Measurements from ENCODE around the gene ZNF428. TPM values are rescaled to one million over a fixed set of nuclear protein-coding genes. Genes with fewer than 3 reads are reported as not detected.
"Not testable (repeated sequence)": the region's sequence is repeated elsewhere in the genome, so short reads cannot be mapped to it uniquely, and the experiment has no call there.

The ZNF428 gene
- total and polyA plus RNA-seq, 2 experiments from 2014 or later, result 40.2 to 74.9 TPM

GRCh38 chr19:43606569-43607229 is 12.7 kb downstream of the ZNF428 start:
- no peak for TF ChIP-seq EZH2 (IDR thresholded peaks at IDR 0.05; ENCODE audit: borderline replicate concordance)
- TF ChIP-seq CTCF (IDR thresholded peaks at IDR 0.05; ENCODE audit: poor library complexity), result no peak
- TF ChIP-seq EZH2phosphoT487 (IDR thresholded peaks at IDR 0.05; ENCODE audit: low read depth, severe bottlenecking, unreplicated experiment), result no peak
- H3K9me3 ChIP-seq (ENCODE audit: low read depth), result no peaks in the 10 kb centered on the region
- 95% methylated on average over 7 of the region's 7 CpGs for WGBS (ENCODE audit: low lambda C conversion rate, missing lambda C conversion rate)
- H2AFZ ChIP-seq, result no peak overlapping the region
- no peaks in the 10 kb centered on the region for H4K20me1 ChIP-seq (ENCODE audit: insufficient read depth, poor library complexity, severe bottlenecking)
- no peaks in the 10 kb centered on the region for H3K79me2 ChIP-seq
- H3K4me1 ChIP-seq (ENCODE audit: insufficient read depth), result no peaks in the 10 kb centered on the region
- H3K27me3 ChIP-seq, result no peaks in the 10 kb centered on the region
- no peak overlapping the region for H3K4me3 ChIP-seq
- DNase-seq (ENCODE audit: low spot score), result no peak
- no peak overlapping the region for H3K4me2 ChIP-seq
- no peaks in the 10 kb centered on the region for H3K36me3 ChIP-seq (replicated peaks; ENCODE audit: insufficient read depth, low read depth)
- no peaks in the 10 kb centered on the region for H3K9me2 ChIP-seq (replicated peaks; ENCODE audit: insufficient read depth)
- H3K27ac ChIP-seq, result no peak overlapping the region

DNA sequence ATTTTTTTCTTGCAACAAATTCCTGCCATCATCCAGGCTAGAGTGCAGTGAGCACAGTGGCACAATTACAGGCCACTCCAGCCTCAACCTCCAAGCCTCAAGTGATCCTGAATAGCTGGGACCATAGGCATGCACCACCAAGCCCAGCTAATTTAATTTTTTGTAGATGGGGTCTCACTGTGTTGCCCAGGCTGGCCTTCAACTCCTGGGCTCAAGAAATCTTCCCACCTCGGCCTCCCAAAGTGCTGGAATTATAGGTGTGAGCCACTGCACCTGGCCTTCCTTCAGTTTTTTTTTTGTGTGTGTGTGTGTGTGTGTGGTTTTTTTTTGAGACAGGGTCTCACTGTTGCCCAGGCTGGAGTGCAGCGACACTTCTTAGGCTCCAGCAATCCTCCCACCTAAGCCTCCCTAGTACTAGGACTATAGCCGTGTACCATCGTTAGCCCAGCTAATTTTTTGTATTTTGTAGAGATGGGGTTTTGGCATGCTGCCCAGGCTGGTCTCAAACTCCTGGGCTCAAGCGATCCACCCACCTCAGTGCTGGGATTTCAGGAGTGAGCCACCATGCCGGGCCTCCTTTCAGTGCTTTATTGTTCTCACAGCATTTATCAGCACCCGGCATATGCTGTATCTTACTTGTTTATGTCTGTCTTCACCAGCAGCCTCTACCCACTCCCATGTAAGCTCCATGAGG is 13.4 kb downstream of the ZNF428 start:
- no peaks in the 10 kb centered on the region for H3K79me2 ChIP-seq
- no peaks in the 10 kb centered on the region for H3K27me3 ChIP-seq
- H3K4me2 ChIP-seq, result no peak overlapping the region
- no peaks in the 10 kb centered on the region for H3K9me2 ChIP-seq (replicated peaks; ENCODE audit: insufficient read depth)
- no peaks in the 10 kb centered on the region for H4K20me1 ChIP-seq (ENCODE audit: insufficient read depth, poor library complexity, severe bottlenecking)
- no peak for DNase-seq (ENCODE audit: low spot score)
- TF ChIP-seq EZH2 (IDR thresholded peaks at IDR 0.05; ENCODE audit: borderline replicate concordance) (no peak), EZH2phosphoT487 (IDR thresholded peaks at IDR 0.05; ENCODE audit: low read depth, severe bottlenecking, unreplicated experiment) (no peak), CTCF (IDR thresholded peaks at IDR 0.05; ENCODE audit: poor library complexity) (no peak)
- no peaks in the 10 kb centered on the region for H3K36me3 ChIP-seq (replicated peaks; ENCODE audit: insufficient read depth, low read depth)
- no peak overlapping the region for H3K27ac ChIP-seq
- H3K4me1 ChIP-seq (ENCODE audit: insufficient read depth), result no peaks in the 10 kb centered on the region
- no peak overlapping the region for H2AFZ ChIP-seq
- H3K4me3 ChIP-seq, result no peak overlapping the region
- H3K9me3 ChIP-seq (ENCODE audit: low read depth), result no peaks in the 10 kb centered on the region
- WGBS (ENCODE audit: low lambda C conversion rate, missing lambda C conversion rate), result 88% methylated on average over 7 of the region's 7 CpGs

DNA sequence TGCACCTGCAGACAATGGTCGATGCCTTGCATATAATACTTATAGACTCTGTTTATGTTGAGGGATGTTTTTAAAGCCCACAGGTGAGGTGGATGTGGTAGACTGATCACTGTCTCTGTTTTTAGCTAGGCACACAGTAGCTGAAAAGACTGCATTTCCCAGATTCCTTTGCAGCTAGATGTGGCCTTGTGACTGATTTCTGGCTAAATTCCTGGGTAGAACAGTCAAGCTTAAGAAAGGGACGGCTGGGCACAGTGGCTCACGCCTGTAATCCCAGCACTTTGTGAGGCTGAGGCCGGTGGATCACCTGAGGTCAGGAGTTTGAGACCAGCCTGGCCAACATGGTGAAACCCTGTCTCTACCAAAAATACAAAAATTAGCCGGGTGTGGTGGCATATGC is 19.1 kb downstream of the ZNF428 start:
- WGBS (ENCODE audit: low lambda C conversion rate, missing lambda C conversion rate), result 91% methylated on average over 5 of the region's 5 CpGs

GRCh38 chr19:43599635-43600295 is 19.7 kb downstream of the ZNF428 start:
- no peak for DNase-seq (ENCODE audit: low spot score)
- Histone ChIP-seq H3K4me3 (no peak overlapping the region), H3K36me3 (replicated peaks; ENCODE audit: insufficient read depth, low read depth) (no peaks in the 10 kb centered on the region), H4K20me1 (ENCODE audit: insufficient read depth, poor library complexity, severe bottlenecking) (no peaks in the 10 kb centered on the region), H3K27ac (no peak overlapping the region), H3K79me2 (peaks cover 31% of the 10 kb centered on the region), H3K9me2 (replicated peaks; ENCODE audit: insufficient read depth) (no peaks in the 10 kb centered on the region), H3K9me3 (ENCODE audit: low read depth) (no peaks in the 10 kb centered on the region), H2AFZ (no peak overlapping the region), H3K27me3 (no peaks in the 10 kb centered on the region), H3K4me2 (no peak overlapping the region), H3K4me1 (ENCODE audit: insufficient read depth) (peaks cover 5% of the 10 kb centered on the region)
- TF ChIP-seq EZH2phosphoT487 (IDR thresholded peaks at IDR 0.05; ENCODE audit: low read depth, severe bottlenecking, unreplicated experiment), result no peak
- no peak for TF ChIP-seq EZH2 (IDR thresholded peaks at IDR 0.05; ENCODE audit: borderline replicate concordance)
- no peak for TF ChIP-seq CTCF (IDR thresholded peaks at IDR 0.05; ENCODE audit: poor library complexity)
- WGBS (ENCODE audit: low lambda C conversion rate, missing lambda C conversion rate), result 96% methylated on average over 4 of the region's 4 CpGs

More for the DNA sequence above, 19.1 kb downstream of the ZNF428 start:
- H3K9me2 ChIP-seq (replicated peaks; ENCODE audit: insufficient read depth); H3K27ac ChIP-seq; H3K4me2 ChIP-seq; H3K36me3 ChIP-seq (replicated peaks; ENCODE audit: insufficient read depth, low read depth); DNase-seq (ENCODE audit: low spot score); H3K4me1 ChIP-seq (ENCODE audit: insufficient read depth); H3K4me3 ChIP-seq; H3K9me3 ChIP-seq (ENCODE audit: low read depth); H3K27me3 ChIP-seq; H2AFZ ChIP-seq; H4K20me1 ChIP-seq (ENCODE audit: insufficient read depth, poor library complexity, severe bottlenecking): not testable (repeated sequence)
- H3K79me2 ChIP-seq, result peaks cover 25% of the 10 kb centered on the region
